ENCODE data around the gene GRHL1.

- TF ChIP-seq CTCF (IDR thresholded peaks at IDR 0.05; ENCODE audit: low read depth, low read length, missing input control) (no peak), JUND (IDR thresholded peaks at IDR 0.05) (no peak), SP1 (IDR thresholded peaks at IDR 0.05) (no peak), HNF4G (IDR thresholded peaks at IDR 0.05) (no peak)
- TF ChIP-seq, protein P1, sequence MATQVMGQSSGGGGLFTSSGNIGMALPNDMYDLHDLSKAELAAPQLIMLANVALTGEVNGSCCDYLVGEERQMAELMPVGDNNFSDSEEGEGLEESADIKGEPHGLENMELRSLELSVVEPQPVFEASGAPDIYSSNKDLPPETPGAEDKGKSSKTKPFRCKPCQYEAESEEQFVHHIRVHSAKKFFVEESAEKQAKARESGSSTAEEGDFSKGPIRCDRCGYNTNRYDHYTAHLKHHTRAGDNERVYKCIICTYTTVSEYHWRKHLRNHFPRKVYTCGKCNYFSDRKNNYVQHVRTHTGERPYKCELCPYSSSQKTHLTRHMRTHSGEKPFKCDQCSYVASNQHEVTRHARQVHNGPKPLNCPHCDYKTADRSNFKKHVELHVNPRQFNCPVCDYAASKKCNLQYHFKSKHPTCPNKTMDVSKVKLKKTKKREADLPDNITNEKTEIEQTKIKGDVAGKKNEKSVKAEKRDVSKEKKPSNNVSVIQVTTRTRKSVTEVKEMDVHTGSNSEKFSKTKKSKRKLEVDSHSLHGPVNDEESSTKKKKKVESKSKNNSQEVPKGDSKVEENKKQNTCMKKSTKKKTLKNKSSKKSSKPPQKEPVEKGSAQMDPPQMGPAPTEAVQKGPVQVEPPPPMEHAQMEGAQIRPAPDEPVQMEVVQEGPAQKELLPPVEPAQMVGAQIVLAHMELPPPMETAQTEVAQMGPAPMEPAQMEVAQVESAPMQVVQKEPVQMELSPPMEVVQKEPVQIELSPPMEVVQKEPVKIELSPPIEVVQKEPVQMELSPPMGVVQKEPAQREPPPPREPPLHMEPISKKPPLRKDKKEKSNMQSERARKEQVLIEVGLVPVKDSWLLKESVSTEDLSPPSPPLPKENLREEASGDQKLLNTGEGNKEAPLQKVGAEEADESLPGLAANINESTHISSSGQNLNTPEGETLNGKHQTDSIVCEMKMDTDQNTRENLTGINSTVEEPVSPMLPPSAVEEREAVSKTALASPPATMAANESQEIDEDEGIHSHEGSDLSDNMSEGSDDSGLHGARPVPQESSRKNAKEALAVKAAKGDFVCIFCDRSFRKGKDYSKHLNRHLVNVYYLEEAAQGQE (IDR thresholded peaks at IDR 0.05) = no peak
These were observed 19.8 kb downstream of the GRHL1 start for GRCh38 chr2:9971105-9971818.

All from liver (tissue), 3 donors.